Ishikawa (cell line): ENCODE data around the gene CLCA1.

ENCODE experiments used
- CEBPB ChIP-seq: IDR thresholded peaks from 2 replicates; pipeline ENCODE4 v1.6.1; 2012
- CREB1 ChIP-seq: IDR thresholded peaks from 2 replicates; pipeline ENCODE4 v1.6.1; 2012; ENCODE audit warnings: low read depth
- EGR1 ChIP-seq: IDR thresholded peaks from 2 replicates; pipeline ENCODE4 v1.6.1; 2012
- EP300 ChIP-seq: IDR thresholded peaks from 2 replicates; pipeline ENCODE4 v1.6.1; 2012; ENCODE audit warnings: borderline replicate concordance
- FOXM1 ChIP-seq: IDR thresholded peaks from 2 replicates; pipeline ENCODE4 v1.6.1; 2012; ENCODE audit warnings: low read depth, borderline replicate concordance
- MAX ChIP-seq: IDR thresholded peaks from 2 replicates; pipeline ENCODE4 v1.6.1; 2012
- NFIC ChIP-seq: IDR thresholded peaks from 2 replicates; pipeline ENCODE4 v1.6.1; 2012
- RAD21 ChIP-seq: IDR thresholded peaks from 2 replicates; pipeline ENCODE4 v1.6.1; 2012; ENCODE audit warnings: low read depth
- REST ChIP-seq: IDR thresholded peaks from 2 replicates; pipeline ENCODE4 v1.6.1; 2012; ENCODE audit warnings: low read depth, mild to moderate bottlenecking
- TAF1 ChIP-seq: IDR thresholded peaks from 2 replicates; pipeline ENCODE4 v1.6.1; 2012; ENCODE audit warnings: low read depth, mild to moderate bottlenecking
- TCF12 ChIP-seq: IDR thresholded peaks from 2 replicates; pipeline ENCODE4 v1.6.1; 2012; ENCODE audit warnings: low read depth
- TEAD4 ChIP-seq: IDR thresholded peaks from 2 replicates; pipeline ENCODE4 v1.6.1; 2012
- USF1 ChIP-seq: IDR thresholded peaks from 2 replicates; pipeline ENCODE4 v1.6.1; 2012
- YY1 ChIP-seq: IDR thresholded peaks from 2 replicates; pipeline ENCODE4 v1.6.1; 2012; ENCODE audit warnings: low read depth
- ZBTB7A ChIP-seq: IDR thresholded peaks from 2 replicates; pipeline ENCODE4 v1.6.1; 2012; ENCODE audit warnings: low read depth

Gene CLCA1

GRCh38 chr1:86481966-86482365 lies 13.2 kb downstream of the CLCA1 start:
- TF ChIP-seq REST (no peak), RAD21 (no peak), YY1 (no peak), ZBTB7A (no peak), MAX (no peak), USF1 (no peak), EP300 (no peak)

GRCh38 chr1:86487131-86487810 lies 18.5 kb downstream of the CLCA1 start:
- no peak for TF ChIP-seq EP300
- no peak for TF ChIP-seq TCF12
- no peak for TF ChIP-seq FOXM1
- no peak for TF ChIP-seq ZBTB7A
- TF ChIP-seq TEAD4, result no peak
- no peak for TF ChIP-seq NFIC
- TF ChIP-seq YY1, result no peak
- no peak for TF ChIP-seq EGR1
- no peak for TF ChIP-seq USF1
- TF ChIP-seq MAX, result no peak
- TF ChIP-seq RAD21, result no peak
- no peak for TF ChIP-seq TAF1

- no peak for TF ChIP-seq USF1
- no peak for TF ChIP-seq YY1
- no peak for TF ChIP-seq ZBTB7A
- no peak for TF ChIP-seq TCF12
- no peak for TF ChIP-seq NFIC
- TF ChIP-seq EP300, result no peak
- TF ChIP-seq EGR1, result no peak
- TF ChIP-seq TAF1, result no peak
- no peak for TF ChIP-seq MAX
- TF ChIP-seq CREB1, result no peak
- TF ChIP-seq TEAD4, result no peak
- TF ChIP-seq FOXM1, result no peak
- no peak for TF ChIP-seq REST
- TF ChIP-seq CEBPB, result no peak
- TF ChIP-seq RAD21, result no peak
Observed at GRCh38 chr1:86487811-86488141, 19.0 kb downstream of the CLCA1 start.

GRCh38 chr1:86489242-86489878 lies 20.6 kb downstream of the CLCA1 start:
- TF ChIP-seq EP300, result no peak
- TF ChIP-seq USF1, result no peak
